ENCODE data around the gene NOPCHAP1.

DNA sequence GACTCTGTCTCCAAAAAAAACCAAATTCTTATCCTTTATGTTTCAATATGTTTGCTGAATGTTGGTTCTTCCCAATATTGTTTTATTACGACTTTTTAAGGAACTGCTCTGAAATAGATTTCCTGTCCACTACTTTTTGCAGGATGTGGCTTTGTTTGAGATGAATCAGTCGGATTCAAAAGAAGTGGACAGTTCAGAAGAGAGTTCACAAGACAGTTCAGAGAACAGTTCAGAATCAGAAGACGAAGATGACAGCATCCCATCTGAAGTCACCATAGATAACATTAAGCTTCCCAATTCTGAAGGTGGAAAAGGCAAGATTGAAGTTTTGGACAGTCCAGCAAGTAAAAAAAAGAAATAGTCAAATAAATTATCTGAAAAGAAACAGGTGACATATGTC, 8.2 kb downstream of the NOPCHAP1 start:
- no peak for TF ChIP-seq POLR2A (IDR thresholded peaks at IDR 0.05)
- TF ChIP-seq, protein P1, sequence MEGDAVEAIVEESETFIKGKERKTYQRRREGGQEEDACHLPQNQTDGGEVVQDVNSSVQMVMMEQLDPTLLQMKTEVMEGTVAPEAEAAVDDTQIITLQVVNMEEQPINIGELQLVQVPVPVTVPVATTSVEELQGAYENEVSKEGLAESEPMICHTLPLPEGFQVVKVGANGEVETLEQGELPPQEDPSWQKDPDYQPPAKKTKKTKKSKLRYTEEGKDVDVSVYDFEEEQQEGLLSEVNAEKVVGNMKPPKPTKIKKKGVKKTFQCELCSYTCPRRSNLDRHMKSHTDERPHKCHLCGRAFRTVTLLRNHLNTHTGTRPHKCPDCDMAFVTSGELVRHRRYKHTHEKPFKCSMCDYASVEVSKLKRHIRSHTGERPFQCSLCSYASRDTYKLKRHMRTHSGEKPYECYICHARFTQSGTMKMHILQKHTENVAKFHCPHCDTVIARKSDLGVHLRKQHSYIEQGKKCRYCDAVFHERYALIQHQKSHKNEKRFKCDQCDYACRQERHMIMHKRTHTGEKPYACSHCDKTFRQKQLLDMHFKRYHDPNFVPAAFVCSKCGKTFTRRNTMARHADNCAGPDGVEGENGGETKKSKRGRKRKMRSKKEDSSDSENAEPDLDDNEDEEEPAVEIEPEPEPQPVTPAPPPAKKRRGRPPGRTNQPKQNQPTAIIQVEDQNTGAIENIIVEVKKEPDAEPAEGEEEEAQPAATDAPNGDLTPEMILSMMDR (IDR thresholded peaks at IDR 0.05 in 4 of 5, conservative IDR thresholded peaks at IDR 0.05 in 1 of 5) = no peak
